Transverse colon (tissue), 4 donors: ENCODE data around the gene MPND.

Experiments
- EP300 ChIP-seq: sonication (generic); formaldehyde crosslinking; IDR thresholded peaks from one replicate; pipeline ENCODE4 v1.6.1; 2017; ENCODE audit warnings: antibody characterized with exemption, low read depth
- POLR2A ChIP-seq: fragments of 450-650 bp; IDR thresholded peaks from one replicate; pipeline ENCODE4 v1.6.1; 2016; ENCODE audit warnings: antibody characterized with exemption, mild to moderate bottlenecking, moderate library complexity
- POLR2AphosphoS5 ChIP-seq, 3 donors: sonication (generic); formaldehyde crosslinking; IDR thresholded peaks; one replicate each; pipeline ENCODE4 v1.6.1; 2016; ENCODE audit warnings: antibody characterized with exemption in 3 of 3
- TF ChIP-seq, protein P1 (sequence below), 5 experiments: fragments of 200-600 bp in 3 of 5; fragments of 450-650 bp in 2 of 5; sonication (generic) in 3 of 5; IDR thresholded peaks; 1 replicate in 2 of 5; 2 replicates in 3 of 5; pipeline ENCODE4 v1.5.1; 2016 to 2017; ENCODE audit warnings: antibody characterized with exemption in 5 of 5, inconsistent platforms in 3 of 5, mild to moderate bottlenecking in 2 of 5, moderate library complexity in 1 of 5

DNA sequence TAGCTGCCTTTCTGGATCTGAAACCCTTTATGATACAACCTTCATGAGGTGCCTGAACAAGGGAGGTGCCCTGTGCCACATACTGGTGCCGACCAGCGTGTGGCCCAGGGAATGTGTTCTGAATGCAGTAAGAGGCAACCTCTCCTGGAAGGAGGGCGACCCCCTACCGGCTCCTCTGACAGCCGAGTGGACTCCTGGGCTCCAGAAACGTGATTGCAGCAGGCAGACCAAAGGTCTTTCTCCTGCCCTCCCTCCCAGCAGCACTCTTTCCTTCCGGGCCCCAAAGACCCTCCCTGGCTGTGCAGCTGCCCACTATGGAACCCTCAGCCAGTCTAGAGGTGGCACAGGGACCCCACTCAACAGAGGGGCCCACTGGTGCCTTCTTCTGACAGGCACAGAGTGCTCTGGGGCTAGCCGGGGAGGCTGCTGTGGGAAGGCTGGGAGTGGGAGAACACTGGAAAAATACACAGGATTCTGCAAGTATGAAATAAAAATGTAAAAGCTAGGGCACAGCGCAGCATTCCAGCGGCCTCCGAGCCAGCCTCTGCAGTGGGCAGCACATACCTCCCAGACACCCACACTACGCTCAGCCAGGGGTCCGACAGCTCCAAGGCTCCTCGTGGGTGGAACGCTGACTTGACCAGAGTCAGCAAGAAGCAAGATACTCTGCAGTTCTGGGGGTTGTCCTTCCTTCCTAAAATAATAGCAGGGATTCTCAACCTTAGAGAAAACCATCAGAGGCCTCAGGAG is 42.1 kb downstream of the MPND start:
- TF ChIP-seq, protein P1, sequence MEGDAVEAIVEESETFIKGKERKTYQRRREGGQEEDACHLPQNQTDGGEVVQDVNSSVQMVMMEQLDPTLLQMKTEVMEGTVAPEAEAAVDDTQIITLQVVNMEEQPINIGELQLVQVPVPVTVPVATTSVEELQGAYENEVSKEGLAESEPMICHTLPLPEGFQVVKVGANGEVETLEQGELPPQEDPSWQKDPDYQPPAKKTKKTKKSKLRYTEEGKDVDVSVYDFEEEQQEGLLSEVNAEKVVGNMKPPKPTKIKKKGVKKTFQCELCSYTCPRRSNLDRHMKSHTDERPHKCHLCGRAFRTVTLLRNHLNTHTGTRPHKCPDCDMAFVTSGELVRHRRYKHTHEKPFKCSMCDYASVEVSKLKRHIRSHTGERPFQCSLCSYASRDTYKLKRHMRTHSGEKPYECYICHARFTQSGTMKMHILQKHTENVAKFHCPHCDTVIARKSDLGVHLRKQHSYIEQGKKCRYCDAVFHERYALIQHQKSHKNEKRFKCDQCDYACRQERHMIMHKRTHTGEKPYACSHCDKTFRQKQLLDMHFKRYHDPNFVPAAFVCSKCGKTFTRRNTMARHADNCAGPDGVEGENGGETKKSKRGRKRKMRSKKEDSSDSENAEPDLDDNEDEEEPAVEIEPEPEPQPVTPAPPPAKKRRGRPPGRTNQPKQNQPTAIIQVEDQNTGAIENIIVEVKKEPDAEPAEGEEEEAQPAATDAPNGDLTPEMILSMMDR (IDR thresholded peaks at IDR 0.05): no peak
- TF ChIP-seq POLR2A: no peak
- no peak for TF ChIP-seq EP300
- TF ChIP-seq POLR2AphosphoS5 (IDR thresholded peaks at IDR 0.05): no peak
